ENCODE data around the gene LZTS2. TPM values are rescaled to one million over a fixed set of nuclear protein-coding genes. Genes with fewer than 3 reads are reported as not detected.

Gene LZTS2
- total and polyA plus RNA-seq, 4 donors, result 2.1 to 10.3 (median 9.5) TPM

DNA sequence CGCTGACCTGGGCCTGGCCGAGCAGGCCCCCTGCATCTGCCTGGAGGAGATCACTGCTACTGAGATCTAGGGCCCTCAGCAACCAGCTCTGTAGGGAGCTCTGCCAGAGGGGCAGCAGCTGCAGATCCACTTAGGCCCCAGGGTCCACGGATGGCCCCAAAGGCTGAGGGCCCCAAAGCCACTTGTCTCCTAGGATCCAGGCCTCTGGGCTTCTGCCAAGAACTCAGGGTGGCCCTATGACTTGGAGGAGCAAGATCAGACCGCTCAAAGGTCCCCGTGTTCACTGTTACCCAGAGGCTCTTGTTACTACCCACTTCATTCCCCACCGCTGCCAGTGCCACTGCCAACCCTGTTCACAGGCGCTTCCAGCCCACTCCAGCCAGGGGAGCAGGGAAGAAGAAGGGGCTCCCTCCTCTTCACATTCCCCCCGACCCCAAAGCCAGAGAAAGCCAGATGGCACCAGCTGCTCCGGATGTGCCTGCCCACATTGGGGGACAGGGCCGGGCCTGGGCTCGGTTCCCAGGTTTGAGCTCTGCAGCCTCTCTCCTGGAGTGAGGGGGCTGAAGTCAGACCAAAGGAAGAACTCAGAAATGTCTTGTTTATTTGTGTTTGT lies 7.6 kb downstream of the LZTS2 start (continued):
- TF ChIP-seq, protein P1, sequence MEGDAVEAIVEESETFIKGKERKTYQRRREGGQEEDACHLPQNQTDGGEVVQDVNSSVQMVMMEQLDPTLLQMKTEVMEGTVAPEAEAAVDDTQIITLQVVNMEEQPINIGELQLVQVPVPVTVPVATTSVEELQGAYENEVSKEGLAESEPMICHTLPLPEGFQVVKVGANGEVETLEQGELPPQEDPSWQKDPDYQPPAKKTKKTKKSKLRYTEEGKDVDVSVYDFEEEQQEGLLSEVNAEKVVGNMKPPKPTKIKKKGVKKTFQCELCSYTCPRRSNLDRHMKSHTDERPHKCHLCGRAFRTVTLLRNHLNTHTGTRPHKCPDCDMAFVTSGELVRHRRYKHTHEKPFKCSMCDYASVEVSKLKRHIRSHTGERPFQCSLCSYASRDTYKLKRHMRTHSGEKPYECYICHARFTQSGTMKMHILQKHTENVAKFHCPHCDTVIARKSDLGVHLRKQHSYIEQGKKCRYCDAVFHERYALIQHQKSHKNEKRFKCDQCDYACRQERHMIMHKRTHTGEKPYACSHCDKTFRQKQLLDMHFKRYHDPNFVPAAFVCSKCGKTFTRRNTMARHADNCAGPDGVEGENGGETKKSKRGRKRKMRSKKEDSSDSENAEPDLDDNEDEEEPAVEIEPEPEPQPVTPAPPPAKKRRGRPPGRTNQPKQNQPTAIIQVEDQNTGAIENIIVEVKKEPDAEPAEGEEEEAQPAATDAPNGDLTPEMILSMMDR (IDR thresholded peaks at IDR 0.05; ENCODE audit: low read depth, low read length, missing input control), result no peak
- TF ChIP-seq ATF3 (IDR thresholded peaks at IDR 0.05), result no peak
- no peak for TF ChIP-seq NR2F2 (IDR thresholded peaks at IDR 0.05)
- TF ChIP-seq HNF4A (conservative IDR thresholded peaks at IDR 0.05), result no peak
- no peak for TF ChIP-seq EGR1 (IDR thresholded peaks at IDR 0.05; ENCODE audit: low read depth in 2 of 2)
- no peak for TF ChIP-seq FOXA1 (IDR thresholded peaks at IDR 0.05)
- no peak for TF ChIP-seq RAD21 (IDR thresholded peaks at IDR 0.05)
- no peak for TF ChIP-seq SP1 (IDR thresholded peaks at IDR 0.05)
- no peak for TF ChIP-seq YY1 (IDR thresholded peaks at IDR 0.05)
- TF ChIP-seq HNF4G (IDR thresholded peaks at IDR 0.05), result no peak
- TF ChIP-seq TAF1 (conservative IDR thresholded peaks at IDR 0.05), result no peak

- Histone ChIP-seq H3K27ac (ENCODE audit: low read depth in 1 of 2, low read length in 2 of 2) (no peak overlapping the region), H3K9me3 (ENCODE audit: control insufficient read depth in 4 of 4, low read length in 3 of 4) (no peaks in the 10 kb centered on the region), H3K9ac (ENCODE audit: low read depth in 1 of 2, low read length in 2 of 2) (no peak overlapping the region), H3K4me1 (ENCODE audit: control insufficient read depth in 4 of 4, insufficient read depth in 4 of 4, low read length in 3 of 4) (peaks cover 0 to 11% (median 1%) of the 10 kb centered on the region in 4 donors), H3K4me3 (ENCODE audit: low read depth in 1 of 3, low read length in 3 of 3) (no peak overlapping the region), H3K27me3 (ENCODE audit: control insufficient read depth in 4 of 4, insufficient read depth in 4 of 4, low read length in 3 of 4) (no peaks in the 10 kb centered on the region), H3K36me3 (ENCODE audit: control insufficient read depth in 4 of 4, insufficient read depth in 3 of 4, low read depth in 1 of 4, low read length in 3 of 4) (peaks cover 0 to 11% (median 0%) of the 10 kb centered on the region in 4 donors)
- TF ChIP-seq NR2F2 (IDR thresholded peaks at IDR 0.05), result no peak
- no peak for TF ChIP-seq TAF1 (conservative IDR thresholded peaks at IDR 0.05)
- no peak for TF ChIP-seq HNF4A (conservative IDR thresholded peaks at IDR 0.05)
- TF ChIP-seq, protein P2, sequence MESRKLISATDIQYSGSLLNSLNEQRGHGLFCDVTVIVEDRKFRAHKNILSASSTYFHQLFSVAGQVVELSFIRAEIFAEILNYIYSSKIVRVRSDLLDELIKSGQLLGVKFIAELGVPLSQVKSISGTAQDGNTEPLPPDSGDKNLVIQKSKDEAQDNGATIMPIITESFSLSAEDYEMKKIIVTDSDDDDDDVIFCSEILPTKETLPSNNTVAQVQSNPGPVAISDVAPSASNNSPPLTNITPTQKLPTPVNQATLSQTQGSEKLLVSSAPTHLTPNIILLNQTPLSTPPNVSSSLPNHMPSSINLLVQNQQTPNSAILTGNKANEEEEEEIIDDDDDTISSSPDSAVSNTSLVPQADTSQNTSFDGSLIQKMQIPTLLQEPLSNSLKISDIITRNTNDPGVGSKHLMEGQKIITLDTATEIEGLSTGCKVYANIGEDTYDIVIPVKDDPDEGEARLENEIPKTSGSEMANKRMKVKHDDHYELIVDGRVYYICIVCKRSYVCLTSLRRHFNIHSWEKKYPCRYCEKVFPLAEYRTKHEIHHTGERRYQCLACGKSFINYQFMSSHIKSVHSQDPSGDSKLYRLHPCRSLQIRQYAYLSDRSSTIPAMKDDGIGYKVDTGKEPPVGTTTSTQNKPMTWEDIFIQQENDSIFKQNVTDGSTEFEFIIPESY (IDR thresholded peaks at IDR 0.05), result no peak
- TF ChIP-seq MAX (IDR thresholded peaks at IDR 0.05), result no peak
- TF ChIP-seq YY1 (IDR thresholded peaks at IDR 0.05), result no peak
- TF ChIP-seq FOXA2 (IDR thresholded peaks at IDR 0.05), result no peak
- no peak for TF ChIP-seq RAD21 (IDR thresholded peaks at IDR 0.05)
- TF ChIP-seq SP1 (IDR thresholded peaks at IDR 0.05), result no peak
- no peak for TF ChIP-seq JUND (IDR thresholded peaks at IDR 0.05)
- TF ChIP-seq, protein P1 (IDR thresholded peaks at IDR 0.05; ENCODE audit: low read depth, low read length, missing input control), result no peak
- TF ChIP-seq RXRA (IDR thresholded peaks at IDR 0.05), result no peak
- no peak for TF ChIP-seq EGR1 (IDR thresholded peaks at IDR 0.05; ENCODE audit: low read depth in 2 of 2)
- TF ChIP-seq FOXA1 (IDR thresholded peaks at IDR 0.05), result no peak
- no peak for DNase-seq (ENCODE audit: low spot score)
- WGBS, result 72% methylated on average over 13 of the region's 13 CpGs
Observed at GRCh38 chr10:101007915-101008822, 8.6 kb downstream of the LZTS2 start.
